Measurements from ENCODE around the gene TP53RK.

The TP53RK gene

GRCh38 chr20:46666306-46666705, 22.9 kb downstream of the TP53RK start:
- no peak for DNase-seq (ENCODE audit: low read depth in 2 of 2, low spot score in 1 of 2)

GRCh38 chr20:46665602-46666001, 23.6 kb downstream of the TP53RK start:
- no peak for DNase-seq (ENCODE audit: low read depth in 2 of 2, low spot score in 1 of 2)

GRCh38 chr20:46663531-46663930, 25.7 kb downstream of the TP53RK start:
- DNase-seq (ENCODE audit: low read depth in 2 of 2, low spot score in 1 of 2), result no peak

GRCh38 chr20:46661659-46662058, 27.6 kb downstream of the TP53RK start:
- DNase-seq (ENCODE audit: low read depth in 2 of 2, low spot score in 1 of 2), result no peak

GRCh38 chr20:46660487-46660886, 28.8 kb downstream of the TP53RK start:
- DNase-seq (ENCODE audit: low read depth in 2 of 2, low spot score in 1 of 2), result no peak

- no peak for DNase-seq (ENCODE audit: low read depth in 2 of 2, low spot score in 1 of 2)
Observed at GRCh38 chr20:46657618-46658017, 31.6 kb downstream of the TP53RK start.

- no peak for DNase-seq (ENCODE audit: low read depth in 2 of 2, low spot score in 1 of 2)
Observed at GRCh38 chr20:46657137-46657536, 32.1 kb downstream of the TP53RK start.

GRCh38 chr20:46652699-46653098, 36.5 kb downstream of the TP53RK start:
- no peak for DNase-seq (ENCODE audit: low read depth in 2 of 2, low spot score in 1 of 2)

- DNase-seq (ENCODE audit: low read depth in 2 of 2, low spot score in 1 of 2), result no peak
Observed at GRCh38 chr20:46651091-46651962, 37.9 kb downstream of the TP53RK start, which contains the start of gene SLC13A3. Gene SLC13A3 (minus strand): TSS chr20:46651459. CDS start chr20:46651421, 38 bp downstream.

GRCh38 chr20:46650575-46651090, 38.6 kb downstream of the TP53RK start:
- no peak for DNase-seq (ENCODE audit: low read depth in 2 of 2, low spot score in 1 of 2)

- no peak for DNase-seq (ENCODE audit: low read depth in 2 of 2, low spot score in 1 of 2)
Observed at GRCh38 chr20:46649965-46650542, 39.2 kb downstream of the TP53RK start.

- no peak for DNase-seq (ENCODE audit: low read depth in 2 of 2, low spot score in 1 of 2)
Observed at GRCh38 chr20:46649650-46649949, 39.6 kb downstream of the TP53RK start.

- DNase-seq (ENCODE audit: low read depth in 2 of 2, low spot score in 1 of 2), result no peak
Observed at GRCh38 chr20:46648903-46649649, 40.2 kb downstream of the TP53RK start.

GRCh38 chr20:46647469-46647868, 41.8 kb downstream of the TP53RK start:
- no peak for DNase-seq (ENCODE audit: low read depth in 2 of 2, low spot score in 1 of 2)

- no peak for DNase-seq (ENCODE audit: low read depth in 2 of 2, low spot score in 1 of 2)
Observed at GRCh38 chr20:46646659-46647380, 42.4 kb downstream of the TP53RK start.

GRCh38 chr20:46646122-46646521, 43.1 kb downstream of the TP53RK start:
- DNase-seq (ENCODE audit: low read depth in 2 of 2, low spot score in 1 of 2), result no peak

- DNase-seq (ENCODE audit: low read depth in 2 of 2, low spot score in 1 of 2), result no peak
Observed at GRCh38 chr20:46644733-46645132, 44.5 kb downstream of the TP53RK start.

GRCh38 chr20:46644160-46644559, 45.1 kb downstream of the TP53RK start:
- DNase-seq (ENCODE audit: low read depth in 2 of 2, low spot score in 1 of 2), result no peak

GRCh38 chr20:46642969-46643343, 46.3 kb downstream of the TP53RK start:
- no peak for DNase-seq (ENCODE audit: low read depth in 2 of 2, low spot score in 1 of 2)

GRCh38 chr20:46642265-46642968, 46.8 kb downstream of the TP53RK start:
- DNase-seq (ENCODE audit: low read depth in 2 of 2, low spot score in 1 of 2), result no peak

- no peak for DNase-seq (ENCODE audit: low read depth in 2 of 2, low spot score in 1 of 2)
Observed at GRCh38 chr20:46641424-46641823, 47.8 kb downstream of the TP53RK start.

Data from stimulated activated CD8-positive, alpha-beta memory T cell treated with anti-CD3 and anti-CD28 coated beads, Interleukin-4, amount 100 ng/mL, for 4 hours (primary cell).